Thyroid gland (tissue), 4 donors: ENCODE results near the gene TSEN34. TPM values are rescaled to one million over a fixed set of nuclear protein-coding genes. Genes with fewer than 3 reads are reported as not detected.

ENCODE experiments used
- DNase-seq, 2 donors: peaks; one replicate each; pipeline ENCODE4 v3.0.0-alpha.2; 2019
- H3K27ac ChIP-seq, 3 donors: fragments of 200-600 bp; sonication (generic); 1 replicate in 2 of 3; 2 replicates in 1 of 3; pipeline ENCODE4 v1.5.1; 2016 to 2019; ENCODE audit warnings: mild to moderate bottlenecking in 1 of 3, moderate library complexity in 1 of 3
- H3K27me3 ChIP-seq: fragments of 200-600 bp; sonication (generic); one replicate; pipeline ENCODE4 v1.5.1; 2019
- H3K36me3 ChIP-seq, 2 donors: fragments of 200-600 bp; sonication (generic); one replicate each; pipeline ENCODE4 v1.5.1; 2016 to 2019
- H3K4me1 ChIP-seq, 2 donors: fragments of 200-600 bp; sonication (generic); one replicate each; pipeline ENCODE4 v1.5.1; 2017 to 2019
- H3K4me3 ChIP-seq, 3 donors: fragments of 200-600 bp; sonication (generic); replicated peaks in 1 of 3; 1 replicate in 2 of 3; 2 replicates in 1 of 3; pipeline ENCODE4 v1.5.1; 2016; ENCODE audit warnings: mild to moderate bottlenecking in 1 of 3
- H3K9me3 ChIP-seq: fragments of 200-600 bp; sonication (generic); one replicate; pipeline ENCODE4 v1.5.1; 2017
- POLR2A ChIP-seq, 2 donors: fragments of 450-650 bp; IDR thresholded peaks; one replicate each; pipeline ENCODE4 v1.6.1; 2017; ENCODE audit warnings: antibody characterized with exemption in 2 of 2, mild to moderate bottlenecking in 2 of 2, moderate library complexity in 1 of 2
- WGBS, 2 donors: methylation state at CpG; one replicate each; pipeline ENCODE4 v1.1.5; 2017; 5-methylcytosine and 5-hydroxymethylcytosine counted together
- intact Hi-C: fragments of 100-400 bp; cut with DNase I; formaldehyde crosslinking; loops from one replicate; pipeline ENCODE4 v1.15.1; 2023
- total RNA-seq, 4 donors: library from RNA; depleted of rRNA; stranded (reverse); fragments of >200 nt; gene quantifications; one replicate each; pipeline ENCODE4 v1.2.3, GENCODE V29; 2016
- TF ChIP-seq, protein P1 (sequence below), 6 experiments: fragments of 200-600 bp in 3 of 6; fragments of 450-650 bp in 3 of 6; sonication (generic) in 3 of 6; IDR thresholded peaks; one replicate each; pipeline ENCODE4 v1.5.1; 2016 to 2019; ENCODE audit warnings: antibody characterized with exemption in 6 of 6, mild to moderate bottlenecking in 2 of 6, inconsistent platforms in 1 of 6, moderate library complexity in 1 of 6

Gene TSEN34
- total RNA-seq, 4 donors from 2014 or later: 58.1 to 102 (median 82.0) TPM

DNA sequence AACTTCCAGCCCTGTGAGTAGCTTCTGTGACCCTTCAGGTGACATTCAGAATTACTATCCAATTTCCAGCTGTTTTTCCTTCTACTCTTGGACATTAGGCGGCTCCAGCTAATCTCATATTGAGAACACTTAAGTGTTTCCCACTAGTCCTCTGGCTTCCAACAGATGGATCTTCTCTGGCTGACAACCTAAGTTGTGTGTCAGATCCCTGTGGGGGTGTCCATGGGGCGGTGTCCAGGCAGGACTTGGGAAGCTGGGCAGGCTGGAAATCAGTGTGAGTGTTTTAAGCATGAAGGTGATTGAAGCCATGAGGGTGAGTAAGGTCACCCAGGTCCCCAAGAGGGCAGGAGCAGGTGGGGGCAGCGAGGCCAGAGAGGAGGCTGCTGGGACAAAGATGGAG lies 43.4 kb upstream of the TSEN34 start:
- no peak overlapping the region for H3K27ac ChIP-seq
- no peaks in the 10 kb centered on the region for H3K27me3 ChIP-seq
- no peaks in the 10 kb centered on the region for H3K4me1 ChIP-seq
- TF ChIP-seq, protein P1, sequence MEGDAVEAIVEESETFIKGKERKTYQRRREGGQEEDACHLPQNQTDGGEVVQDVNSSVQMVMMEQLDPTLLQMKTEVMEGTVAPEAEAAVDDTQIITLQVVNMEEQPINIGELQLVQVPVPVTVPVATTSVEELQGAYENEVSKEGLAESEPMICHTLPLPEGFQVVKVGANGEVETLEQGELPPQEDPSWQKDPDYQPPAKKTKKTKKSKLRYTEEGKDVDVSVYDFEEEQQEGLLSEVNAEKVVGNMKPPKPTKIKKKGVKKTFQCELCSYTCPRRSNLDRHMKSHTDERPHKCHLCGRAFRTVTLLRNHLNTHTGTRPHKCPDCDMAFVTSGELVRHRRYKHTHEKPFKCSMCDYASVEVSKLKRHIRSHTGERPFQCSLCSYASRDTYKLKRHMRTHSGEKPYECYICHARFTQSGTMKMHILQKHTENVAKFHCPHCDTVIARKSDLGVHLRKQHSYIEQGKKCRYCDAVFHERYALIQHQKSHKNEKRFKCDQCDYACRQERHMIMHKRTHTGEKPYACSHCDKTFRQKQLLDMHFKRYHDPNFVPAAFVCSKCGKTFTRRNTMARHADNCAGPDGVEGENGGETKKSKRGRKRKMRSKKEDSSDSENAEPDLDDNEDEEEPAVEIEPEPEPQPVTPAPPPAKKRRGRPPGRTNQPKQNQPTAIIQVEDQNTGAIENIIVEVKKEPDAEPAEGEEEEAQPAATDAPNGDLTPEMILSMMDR (IDR thresholded peaks at IDR 0.05): no peak
- no peak for TF ChIP-seq POLR2A (IDR thresholded peaks at IDR 0.05)
- peaks cover 87 to 94% of the 10 kb centered on the region in 2 donors for H3K36me3 ChIP-seq
- 72 to 92% methylated on average over 3 of the region's 3 CpGs for WGBS, 2 donors
- no peaks in the 10 kb centered on the region for H3K9me3 ChIP-seq
- H3K4me3 ChIP-seq: no peak overlapping the region
- intact Hi-C loops: no loop called here
- DNase-seq: no peak

DNA sequence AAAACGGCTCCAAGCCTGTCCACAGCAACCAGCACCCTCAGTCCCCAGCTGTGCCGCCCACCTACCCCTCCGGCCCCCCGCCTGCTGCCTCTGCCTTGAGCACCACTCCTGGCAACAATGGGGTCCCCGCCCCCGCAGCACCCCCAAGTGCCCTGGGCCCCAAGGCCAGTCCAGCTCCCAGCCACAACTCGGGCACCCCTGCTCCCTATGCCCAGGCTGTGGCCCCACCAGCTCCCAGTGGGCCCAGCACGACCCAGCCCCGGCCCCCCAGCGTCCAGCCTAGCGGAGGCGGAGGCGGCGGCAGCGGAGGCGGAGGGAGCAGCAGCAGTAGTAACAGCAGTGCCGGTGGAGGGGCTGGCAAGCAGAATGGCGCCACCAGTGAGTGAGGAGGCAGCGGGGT lies 43.0 kb upstream of the TSEN34 start:
- intact Hi-C loops: no loop called here
- H3K9me3 ChIP-seq: no peaks in the 10 kb centered on the region
- H3K4me3 ChIP-seq: no peak overlapping the region
- DNase-seq: no peak
- H3K27me3 ChIP-seq: no peaks in the 10 kb centered on the region
- peaks cover 87 to 94% of the 10 kb centered on the region in 2 donors for H3K36me3 ChIP-seq
- no peak overlapping the region for H3K27ac ChIP-seq
- WGBS, 2 donors: 86 to 90% methylated on average over 4 to 17 of the region's 19 CpGs
- no peaks in the 10 kb centered on the region for H3K4me1 ChIP-seq
- TF ChIP-seq, protein P1 (IDR thresholded peaks at IDR 0.05): no peak
- TF ChIP-seq POLR2A (IDR thresholded peaks at IDR 0.05): no peak

DNA sequence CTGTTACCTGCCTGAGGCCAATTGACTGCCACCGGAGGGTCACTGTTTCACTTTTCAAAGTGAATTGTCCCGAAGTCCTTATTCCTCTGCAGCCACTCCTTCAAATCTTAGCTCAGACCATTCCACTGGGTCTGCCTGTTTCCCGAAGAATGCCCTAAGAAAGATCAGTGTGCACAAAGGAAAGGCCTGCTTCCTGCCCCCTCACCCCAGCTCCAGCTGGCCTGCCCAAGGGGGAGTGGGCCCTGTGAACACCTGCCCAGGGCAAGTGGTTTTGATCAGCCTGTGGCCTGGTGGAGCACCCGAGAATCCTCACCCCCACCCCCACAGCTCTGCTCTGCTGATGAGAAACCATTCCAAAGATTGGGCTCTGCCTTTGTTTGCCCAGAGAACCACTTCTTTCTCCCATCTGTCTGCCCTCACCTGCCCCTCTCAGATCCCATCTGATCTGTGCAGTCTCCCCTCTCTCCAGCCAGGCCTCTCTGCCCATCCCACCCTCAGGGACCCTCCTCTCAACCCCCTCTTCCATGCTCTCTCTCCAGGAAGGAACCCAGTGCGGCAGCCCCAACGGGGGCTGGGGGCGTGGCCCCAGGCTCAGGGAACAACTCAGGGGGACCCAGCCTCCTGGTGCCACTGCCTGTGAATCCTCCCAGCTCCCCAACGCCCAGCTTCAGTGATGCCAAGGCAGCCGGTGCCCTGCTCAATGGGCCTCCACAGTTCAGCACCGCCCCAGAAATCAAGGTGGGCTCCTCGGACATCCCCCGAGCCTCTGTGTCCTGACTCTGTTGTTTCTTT lies 41.9 kb upstream of the TSEN34 start:
- 93% methylated on average over 12 of the region's 12 CpGs for WGBS, 2 donors
- peaks cover 88 to 94% of the 10 kb centered on the region in 2 donors for H3K36me3 ChIP-seq
- no peak for TF ChIP-seq POLR2A (IDR thresholded peaks at IDR 0.05)
- TF ChIP-seq, protein P1 (IDR thresholded peaks at IDR 0.05): no peak
- no peak for DNase-seq
- no peak overlapping the region for H3K4me3 ChIP-seq
- H3K4me1 ChIP-seq: no peaks in the 10 kb centered on the region
- intact Hi-C loops: no loop called here
- H3K9me3 ChIP-seq: no peaks in the 10 kb centered on the region
- H3K27me3 ChIP-seq: no peaks in the 10 kb centered on the region
- H3K27ac ChIP-seq: no peak overlapping the region

DNA sequence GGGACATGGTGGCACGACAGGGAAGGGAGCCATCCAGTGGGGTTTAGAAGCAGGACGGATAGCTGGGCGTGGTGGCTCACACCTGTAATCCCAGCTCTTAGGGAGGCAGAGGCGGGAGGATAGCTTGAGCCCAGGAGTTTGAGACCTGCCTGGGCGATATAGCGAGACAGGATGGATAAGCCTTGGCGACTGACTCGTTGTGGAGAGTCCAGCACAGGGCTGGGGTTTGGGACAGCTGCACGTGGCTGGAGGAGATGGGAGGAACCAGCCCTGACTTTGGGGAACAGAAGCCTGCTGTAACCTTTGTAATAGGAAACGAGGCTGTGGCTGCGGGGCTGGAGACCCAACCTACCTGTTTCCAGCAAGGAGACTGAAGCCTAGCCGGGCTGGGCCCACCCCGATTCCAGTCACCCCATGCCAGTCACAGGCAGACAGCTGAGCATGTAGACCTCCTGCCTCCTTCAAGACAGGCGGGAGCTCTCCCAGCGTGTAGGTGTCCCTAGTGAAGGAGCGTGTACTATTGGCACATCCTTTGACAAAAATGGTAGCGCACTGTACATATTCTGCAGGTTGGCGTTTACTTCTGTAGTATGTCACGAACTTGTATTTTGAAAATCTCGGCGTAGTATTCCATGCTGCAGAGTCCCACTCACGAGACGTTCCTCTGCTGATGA lies 39.6 kb upstream of the TSEN34 start:
- H3K9me3 ChIP-seq: no peaks in the 10 kb centered on the region
- 88 to 92% methylated on average over 21 to 23 of the region's 23 CpGs for WGBS, 2 donors
- no peaks in the 10 kb centered on the region for H3K27me3 ChIP-seq
- H3K4me3 ChIP-seq: no peak overlapping the region
- intact Hi-C loops: no loop called here
- H3K36me3 ChIP-seq: peaks cover 88 to 94% of the 10 kb centered on the region in 2 donors
- no peak overlapping the region for H3K27ac ChIP-seq
- DNase-seq: no peak
- H3K4me1 ChIP-seq: no peaks in the 10 kb centered on the region
- TF ChIP-seq, protein P1 (IDR thresholded peaks at IDR 0.05): no peak
- no peak for TF ChIP-seq POLR2A (IDR thresholded peaks at IDR 0.05)

DNA sequence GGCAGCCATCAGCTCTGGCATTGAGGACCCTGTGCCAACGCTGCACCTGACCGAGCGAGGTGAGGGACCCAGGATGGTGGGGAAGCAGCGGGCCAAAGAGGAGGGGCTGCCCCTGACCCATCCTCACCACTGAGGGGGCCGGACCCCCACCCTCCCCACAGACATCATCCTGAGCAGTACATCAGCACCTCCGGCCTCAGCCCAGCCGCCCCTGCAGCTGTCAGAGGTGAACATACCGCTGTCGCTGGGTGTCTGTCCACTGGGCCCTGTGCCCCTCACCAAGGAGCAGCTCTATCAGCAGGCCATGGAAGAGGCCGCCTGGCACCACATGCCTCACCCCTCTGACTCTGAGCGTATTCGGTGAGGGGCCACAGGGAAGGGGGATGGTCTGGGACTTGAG lies 38.8 kb upstream of the TSEN34 start:
- Histone ChIP-seq H3K9me3 (no peaks in the 10 kb centered on the region), H3K4me1 (no peaks in the 10 kb centered on the region), H3K27me3 (no peaks in the 10 kb centered on the region), H3K27ac (no peak overlapping the region), H3K4me3 (no peak overlapping the region), H3K36me3 (peaks cover 87 to 93% of the 10 kb centered on the region in 2 donors)
- DNase-seq: no peak
- WGBS, 2 donors: 89 to 100% methylated on average over 2 to 5 of the region's 12 CpGs
- TF ChIP-seq, protein P1 (IDR thresholded peaks at IDR 0.05): no peak
- no peak for TF ChIP-seq POLR2A (IDR thresholded peaks at IDR 0.05)
- intact Hi-C loops: no loop called here
